Loucy (cell line): ENCODE results near the gene FMR1.

ENCODE experiments used
- CTCF ChIP-seq: fragments of 200-600 bp; sonication (generic); conservative IDR thresholded peaks from 2 replicates; pipeline ENCODE4 v1.5.1; 2014; ENCODE audit warnings: mild to moderate bottlenecking, antibody characterized with exemption, low read length
- EZH2phosphoT487 ChIP-seq: fragments of 200-600 bp; IDR thresholded peaks from 2 replicates; pipeline ENCODE4 v1.6.1; 2018; ENCODE audit warnings: antibody characterized with exemption, mild to moderate bottlenecking, moderate library complexity, borderline replicate concordance

GRCh38 chrX:147914591-147914990 lies 2.9 kb downstream of the FMR1 start:
- TF ChIP-seq CTCF = no peak
- TF ChIP-seq EZH2phosphoT487 = no peak
